GM12878 (cell line): ENCODE data around the gene LCN12. TPM values are rescaled to one million over a fixed set of nuclear protein-coding genes. Genes with fewer than 3 reads are reported as not detected.

Source experiments
- ATAC-seq: fragments of 200-7000 bp; cut with Tn5 transposase; 3 replicates; pipeline ENCODE4 v1.9.1; 2020; ENCODE audit warnings: mild to moderate bottlenecking, moderate library complexity
- BruUV-seq: library from RNA; stranded (reverse); fragments of 400-500 nt; replicated peaks from 2 replicates; lab custom pipeline; 2021; lab: Mats Ljungman, UMichigan
- CTCF ChIA-PET: fragments of 300-600 bp; sonication (Branson Sonifier 250); formaldehyde crosslinking; extraction: SDS; loops from one replicate; lab custom pipeline; 2021; ENCODE audit warnings: inconsistent platforms; lab: Yijun Ruan, JAX
- POLR2A ChIA-PET: fragments of 350-600 bp; formaldehyde crosslinking; extraction: SDS; loops from one replicate; lab custom pipeline; 2021; ENCODE audit warnings: inconsistent platforms; lab: Charles Lee
- RAD21 ChIA-PET: fragments of 300-600 bp; sonication (Branson Sonifier 250); formaldehyde crosslinking; loops from one replicate; lab custom pipeline; 2023; ENCODE audit warnings: antibody characterized with exemption; ENCODE audit not compliant: unreplicated experiment; lab: Charles Lee
- SMC1A ChIA-PET: fragments of 300-600 bp; sonication (Branson Sonifier 250); formaldehyde crosslinking; loops from one replicate; lab custom pipeline; 2023; ENCODE audit not compliant: unreplicated experiment, uncharacterized antibody; lab: Charles Lee
- DNase-seq: peaks from one replicate; pipeline ENCODE4 v3.0.0-alpha.2; 2011; ENCODE audit warnings: low read depth, low spot score
- FAIRE-seq: peaks from 3 replicates; lab custom pipeline; 2011; peaks lifted over from hg19 to GRCh38; lab: Jason Lieb, UNC
- H2AFZ ChIP-seq: 2 replicates; pipeline ENCODE4 v1.6.0; 2011; ENCODE audit warnings: low read depth, low read length, control low read depth; ENCODE audit not compliant: control insufficient read depth
- H3K27ac ChIP-seq: 2 replicates; pipeline ENCODE4 v1.5.1; 2011; ENCODE audit warnings: control low read depth; ENCODE audit not compliant: control insufficient read depth, insufficient read depth
- H3K27me3 ChIP-seq, 2 experiments: replicated peaks in 1 of 2; 2 replicates each; pipeline versions ENCODE4 v1.6.0 to v1.6.1; 2011; ENCODE audit warnings: low read length in 1 of 2; ENCODE audit not compliant: control insufficient read depth in 2 of 2, insufficient read depth in 2 of 2
- H3K36me3 ChIP-seq, 2 experiments: 2 replicates each; pipeline ENCODE4 v1.5.1; 2011; ENCODE audit warnings: low read length in 1 of 2; ENCODE audit not compliant: control insufficient read depth in 2 of 2, insufficient read depth in 2 of 2
- H3K4me1 ChIP-seq: 2 replicates; pipeline ENCODE4 v1.6.1; 2011; ENCODE audit warnings: mild to moderate bottlenecking, low read length, moderate library complexity, mixed read lengths; ENCODE audit not compliant: control insufficient read depth, insufficient read depth
- H3K4me2 ChIP-seq: 2 replicates; pipeline ENCODE4 v1.6.0; 2011; ENCODE audit warnings: control low read depth; ENCODE audit not compliant: control insufficient read depth, insufficient read depth
- H3K4me3 ChIP-seq: fragments of 200-600 bp; sonication (generic); 2 replicates; pipeline ENCODE4 v1.5.1; 2016
- H3K79me2 ChIP-seq: 2 replicates; pipeline ENCODE4 v1.6.0; 2011; ENCODE audit warnings: low read length; ENCODE audit not compliant: control insufficient read depth, insufficient read depth
- H3K9ac ChIP-seq: 2 replicates; pipeline ENCODE4 v1.8.0; 2011; ENCODE audit warnings: low read length, control low read depth, mixed read lengths; ENCODE audit not compliant: control insufficient read depth, insufficient read depth
- H3K9me3 ChIP-seq: replicated peaks from 3 replicates; pipeline ENCODE4 v1.5.1; 2011; ENCODE audit warnings: mild to moderate bottlenecking, low read length; ENCODE audit not compliant: control insufficient read depth, insufficient read depth
- H4K20me1 ChIP-seq: 2 replicates; pipeline ENCODE4 v1.6.0; 2011; ENCODE audit not compliant: control insufficient read depth, insufficient read depth
- CHD2 ChIP-seq: IDR thresholded peaks from 2 replicates; pipeline ENCODE4 v1.6.1; 2011; ENCODE audit warnings: low read depth, low read length, improper control_type of control experiment, borderline replicate concordance
- FOS ChIP-seq: IDR thresholded peaks from 3 replicates; pipeline ENCODE4 v1.6.1; 2011; ENCODE audit warnings: borderline replicate concordance; ENCODE audit not compliant: insufficient read length; ENCODE audit errors: extremely low read depth
- IRF4 ChIP-seq: IDR thresholded peaks from 2 replicates; pipeline ENCODE4 v1.6.1; 2011; ENCODE audit warnings: low read depth, low read length
- KLF5 ChIP-seq: fragments of 450-650 bp; IDR thresholded peaks from 2 replicates; pipeline ENCODE4 v1.6.1; 2014; ENCODE audit warnings: mild to moderate bottlenecking; ENCODE audit not compliant: partially characterized antibody
- POLR2AphosphoS2 ChIP-seq: IDR thresholded peaks from 2 replicates; pipeline ENCODE4 v1.6.1; 2011; ENCODE audit warnings: low read depth, mild to moderate bottlenecking, low read length, improper control_type of control experiment, moderate library complexity
- SMAD1 ChIP-seq: fragments of 450-650 bp; IDR thresholded peaks from 2 replicates; pipeline ENCODE4 v1.6.1; 2018; ENCODE audit warnings: mild to moderate bottlenecking, low read depth; ENCODE audit not compliant: partially characterized antibody
- SMAD5 ChIP-seq: IDR thresholded peaks from 2 replicates; pipeline ENCODE4 v1.6.1; 2016; ENCODE audit warnings: antibody characterized with exemption, low read depth
- STAT3 ChIP-seq: IDR thresholded peaks from 2 replicates; pipeline ENCODE4 v1.6.1; 2011; ENCODE audit warnings: low read depth, low read length, improper control_type of control experiment
- ZNF217 ChIP-seq: fragments of 450-650 bp; IDR thresholded peaks from 2 replicates; pipeline ENCODE4 v1.6.1; 2017; ENCODE audit warnings: antibody characterized with exemption, mild to moderate bottlenecking
- WGBS: methylation state at CpG from one replicate; pipeline ENCODE4 v1.1.6; 2016; ENCODE audit warnings: low lambda C conversion rate; ENCODE audit not compliant: insufficient replicate concordance, insufficient coverage; ENCODE audit errors: missing lambda C conversion rate; 5-methylcytosine and 5-hydroxymethylcytosine counted together
- in situ Hi-C: fragments of 300-500 bp; cut with MboI; formaldehyde crosslinking; loops from 9 replicates; pipeline ENCODE4 v1.14.3; 2018; ENCODE audit warnings: mixed read lengths
- intact Hi-C: fragments of 100-400 bp; cut with micrococcal nuclease; formaldehyde crosslinking; loops from one replicate; pipeline ENCODE4 v1.14.2; 2022; ENCODE audit not compliant: unreplicated experiment
- polyA plus RNA-seq, 11 experiments: library from polyadenylated mRNA; depleted of rRNA in 4 of 11; unstranded in 6 of 11; stranded (reverse) in 5 of 11; fragments of >200 nt; fragmentation: Nextera tagmentation in 4 of 11; fragmentation: Illumina TruSeq in 1 of 11; extraction: Ambion mirVana in 4 of 11; extraction: Trizol in 1 of 11; gene quantifications; 1 replicate in 1 of 11; 2 replicates in 10 of 11; pipeline versions ENCODE4 v1.2.1 to v1.2.3, GENCODE V29; 2011 to 2016; ENCODE audit warnings: inconsistent platforms in 2 of 11, missing spikeins in 2 of 11, low read depth in 1 of 11
- total RNA-seq, 4 experiments: library from RNA; depleted of rRNA in 3 of 4; stranded (reverse); fragments of >200 nt in 3 of 4; fragmentation: Illumina TruSeq in 1 of 4; extraction: Trizol in 1 of 4; gene quantifications; 2 replicates each; pipeline versions ENCODE4 v1.2.1 to v1.2.3, GENCODE V29; 2013 to 2021
- TF ChIP-seq, protein P1 (sequence below): fragments of 450-650 bp; IDR thresholded peaks from 2 replicates; pipeline ENCODE4 v1.6.1; 2016; ENCODE audit warnings: mild to moderate bottlenecking
- TF ChIP-seq, protein P2 (sequence below): fragments of 450-650 bp; IDR thresholded peaks from 2 replicates; pipeline ENCODE4 v1.6.1; 2017; ENCODE audit warnings: mild to moderate bottlenecking
- TF ChIP-seq, protein P3 (sequence below): fragments of 450-650 bp; IDR thresholded peaks from 2 replicates; pipeline ENCODE4 v1.6.1; 2017; ENCODE audit warnings: low read depth, mild to moderate bottlenecking, moderate library complexity
- TF ChIP-seq, protein P4 (sequence below), 3 experiments: IDR thresholded peaks in 2 of 3; conservative IDR thresholded peaks in 1 of 3; 2 replicates each; pipeline ENCODE4 v1.5.1; 2011; ENCODE audit warnings: low read depth in 3 of 3, low read length in 3 of 3, mild to moderate bottlenecking in 3 of 3, control low read depth in 2 of 3, moderate library complexity in 2 of 3, inconsistent platforms in 1 of 3, mixed read lengths in 1 of 3; ENCODE audit not compliant: control insufficient read depth in 2 of 3, insufficient read depth in 1 of 3; ENCODE audit errors: extremely low read depth in 1 of 3

LCN12 gene
- total and polyA plus RNA-seq, 10 of the 15 experiments (the other 5 are each of a cell fraction or from before 2014, with no cell fraction given), result 0.06 to 0.64 (median 0.40) TPM; not detected in 3

DNA sequence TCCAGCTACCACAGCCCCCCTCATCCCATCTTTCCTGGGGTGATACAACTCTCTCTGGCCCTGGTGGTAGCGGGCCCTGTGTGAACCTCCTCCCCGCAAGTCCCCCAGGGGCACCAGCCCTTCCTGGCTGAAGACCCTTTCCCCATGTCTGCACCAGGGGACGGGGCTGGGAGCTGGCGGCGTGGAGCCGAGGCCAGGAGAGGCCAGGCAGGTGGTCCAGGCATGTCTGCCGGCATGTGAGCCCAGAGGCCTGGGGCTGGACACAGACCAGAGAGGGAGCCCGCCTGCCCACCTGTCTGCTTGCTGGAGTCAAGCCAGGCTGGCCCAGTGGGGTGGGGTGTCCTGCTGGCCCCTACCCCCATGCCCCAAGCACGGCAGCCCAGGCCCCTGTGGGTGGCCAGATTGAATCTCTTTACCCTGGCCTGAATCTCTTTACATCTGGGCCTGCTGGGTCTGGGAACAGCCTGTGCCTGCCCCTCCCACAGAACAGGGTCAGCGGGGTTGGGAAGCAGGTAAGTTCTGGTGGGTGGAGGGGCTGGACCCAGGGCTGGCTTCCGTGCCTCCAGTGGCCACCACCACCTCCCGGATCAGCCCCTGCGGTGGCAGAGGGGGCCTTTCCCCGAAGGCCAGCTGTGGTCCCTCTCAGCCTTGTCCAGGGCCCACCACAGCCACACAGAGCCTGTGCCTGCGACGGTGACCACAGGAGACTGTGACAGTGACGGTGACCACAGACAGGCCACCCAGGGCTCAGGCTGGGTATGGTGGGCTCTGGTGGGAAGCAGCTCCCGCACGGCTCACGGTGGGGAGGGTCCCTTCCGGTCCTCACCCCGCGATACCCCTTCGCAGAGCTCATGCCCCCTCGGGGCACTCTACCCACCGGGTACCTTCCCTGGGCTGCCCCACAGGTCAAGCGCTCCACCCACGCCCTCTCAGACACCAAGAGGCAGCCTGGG lies 7.1 kb downstream of the LCN12 start (continued):
- TF ChIP-seq, protein P1, sequence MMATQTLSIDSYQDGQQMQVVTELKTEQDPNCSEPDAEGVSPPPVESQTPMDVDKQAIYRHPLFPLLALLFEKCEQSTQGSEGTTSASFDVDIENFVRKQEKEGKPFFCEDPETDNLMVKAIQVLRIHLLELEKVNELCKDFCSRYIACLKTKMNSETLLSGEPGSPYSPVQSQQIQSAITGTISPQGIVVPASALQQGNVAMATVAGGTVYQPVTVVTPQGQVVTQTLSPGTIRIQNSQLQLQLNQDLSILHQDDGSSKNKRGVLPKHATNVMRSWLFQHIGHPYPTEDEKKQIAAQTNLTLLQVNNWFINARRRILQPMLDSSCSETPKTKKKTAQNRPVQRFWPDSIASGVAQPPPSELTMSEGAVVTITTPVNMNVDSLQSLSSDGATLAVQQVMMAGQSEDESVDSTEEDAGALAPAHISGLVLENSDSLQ, result no peak
- TF ChIP-seq, protein P2, sequence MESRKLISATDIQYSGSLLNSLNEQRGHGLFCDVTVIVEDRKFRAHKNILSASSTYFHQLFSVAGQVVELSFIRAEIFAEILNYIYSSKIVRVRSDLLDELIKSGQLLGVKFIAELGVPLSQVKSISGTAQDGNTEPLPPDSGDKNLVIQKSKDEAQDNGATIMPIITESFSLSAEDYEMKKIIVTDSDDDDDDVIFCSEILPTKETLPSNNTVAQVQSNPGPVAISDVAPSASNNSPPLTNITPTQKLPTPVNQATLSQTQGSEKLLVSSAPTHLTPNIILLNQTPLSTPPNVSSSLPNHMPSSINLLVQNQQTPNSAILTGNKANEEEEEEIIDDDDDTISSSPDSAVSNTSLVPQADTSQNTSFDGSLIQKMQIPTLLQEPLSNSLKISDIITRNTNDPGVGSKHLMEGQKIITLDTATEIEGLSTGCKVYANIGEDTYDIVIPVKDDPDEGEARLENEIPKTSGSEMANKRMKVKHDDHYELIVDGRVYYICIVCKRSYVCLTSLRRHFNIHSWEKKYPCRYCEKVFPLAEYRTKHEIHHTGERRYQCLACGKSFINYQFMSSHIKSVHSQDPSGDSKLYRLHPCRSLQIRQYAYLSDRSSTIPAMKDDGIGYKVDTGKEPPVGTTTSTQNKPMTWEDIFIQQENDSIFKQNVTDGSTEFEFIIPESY, result no peak
- TF ChIP-seq STAT3 (no peak), POLR2AphosphoS2 (no peak)

DNA sequence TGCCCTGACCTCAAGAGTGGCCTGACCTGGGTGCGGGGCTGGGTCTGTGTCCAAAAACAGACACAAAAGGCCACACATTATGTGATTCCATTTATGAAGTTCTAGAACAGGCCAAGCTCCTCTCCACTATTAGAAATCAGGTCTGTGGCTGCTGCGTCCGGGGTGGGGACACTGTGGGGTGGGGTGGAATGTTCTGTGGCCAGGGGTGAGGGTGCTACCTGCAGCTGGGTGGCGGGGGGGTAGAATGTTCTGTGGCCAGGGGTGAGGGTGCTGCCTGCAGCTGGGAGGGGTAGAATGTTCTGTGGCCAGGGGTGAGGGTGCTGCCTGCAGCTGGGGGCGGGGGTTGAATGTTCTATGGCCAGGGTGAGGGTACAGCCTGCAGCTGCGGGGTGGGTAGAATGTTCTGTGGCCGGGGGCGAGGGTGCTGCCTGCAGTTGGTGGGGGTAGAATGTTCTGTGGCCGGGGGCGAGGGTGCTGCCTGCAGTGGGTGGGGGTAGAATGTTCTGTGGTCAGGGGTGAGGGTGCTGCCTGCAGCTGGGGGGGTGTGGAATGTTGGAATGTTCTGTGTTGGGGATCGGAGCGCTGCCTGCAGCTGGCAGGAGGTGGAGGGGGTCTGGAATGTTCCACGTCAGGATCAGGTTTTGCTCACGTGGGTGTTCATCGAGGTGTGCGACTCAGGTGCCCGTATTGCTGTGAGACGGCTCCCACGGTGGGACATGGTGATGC lies 8.3 kb downstream of the LCN12 start:
- RAD21 ChIA-PET, result interaction anchor here (0.6 to 1.3 kb wide), 2 partner anchors 12 to 14 kb away, joined by 3 to 5 read pairs; no protein-coding TSS in a partner anchor
- H3K27me3 ChIP-seq, result no peaks in the 10 kb centered on the region
- POLR2A ChIA-PET, result interaction anchor here (0.6 kb wide), 1 partner anchor 109 kb away, joined by 4 read pairs; no protein-coding TSS in a partner anchor
- H3K36me3 ChIP-seq, result no peaks in the 10 kb centered on the region
- WGBS, result 30% methylated on average over 18 of the region's 19 CpGs
- no peak overlapping the region for H3K27ac ChIP-seq
- no peaks in the 10 kb centered on the region; the same call in 1 of the 2 replicates for H4K20me1 ChIP-seq
- no peaks in the 10 kb centered on the region for H3K9me3 ChIP-seq
- FAIRE-seq, result no peak
- CTCF ChIA-PET, result interaction anchor here (1.3 kb wide), 1 partner anchor 13 kb away, joined by 5 read pairs; no protein-coding TSS in a partner anchor
- no peak overlapping the region for H3K4me3 ChIP-seq
- no peak for ATAC-seq
- intact Hi-C loops (no loop called here), in situ Hi-C loops (no loop called here)
- no peak for DNase-seq
- H3K79me2 ChIP-seq, result no peaks in the 10 kb centered on the region
- no peak overlapping the region for H3K4me2 ChIP-seq
- no TSS peak for BruUV-seq
- no peaks in the 10 kb centered on the region for H3K4me1 ChIP-seq
- H2AFZ ChIP-seq, result no peak overlapping the region
- H3K9ac ChIP-seq, result no peak overlapping the region
- SMC1A ChIA-PET, result no interaction called here
- TF ChIP-seq, protein P3, sequence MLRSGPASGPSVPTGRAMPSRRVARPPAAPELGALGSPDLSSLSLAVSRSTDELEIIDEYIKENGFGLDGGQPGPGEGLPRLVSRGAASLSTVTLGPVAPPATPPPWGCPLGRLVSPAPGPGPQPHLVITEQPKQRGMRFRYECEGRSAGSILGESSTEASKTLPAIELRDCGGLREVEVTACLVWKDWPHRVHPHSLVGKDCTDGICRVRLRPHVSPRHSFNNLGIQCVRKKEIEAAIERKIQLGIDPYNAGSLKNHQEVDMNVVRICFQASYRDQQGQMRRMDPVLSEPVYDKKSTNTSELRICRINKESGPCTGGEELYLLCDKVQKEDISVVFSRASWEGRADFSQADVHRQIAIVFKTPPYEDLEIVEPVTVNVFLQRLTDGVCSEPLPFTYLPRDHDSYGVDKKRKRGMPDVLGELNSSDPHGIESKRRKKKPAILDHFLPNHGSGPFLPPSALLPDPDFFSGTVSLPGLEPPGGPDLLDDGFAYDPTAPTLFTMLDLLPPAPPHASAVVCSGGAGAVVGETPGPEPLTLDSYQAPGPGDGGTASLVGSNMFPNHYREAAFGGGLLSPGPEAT, result no peak
- no peak for TF ChIP-seq SMAD1
- TF ChIP-seq ZNF217, result no peak
- TF ChIP-seq IRF4, result no peak
- no peak for TF ChIP-seq FOS
- no peak for TF ChIP-seq SMAD5
- TF ChIP-seq KLF5, result no peak
- TF ChIP-seq CHD2, result no peak
- TF ChIP-seq, protein P4, sequence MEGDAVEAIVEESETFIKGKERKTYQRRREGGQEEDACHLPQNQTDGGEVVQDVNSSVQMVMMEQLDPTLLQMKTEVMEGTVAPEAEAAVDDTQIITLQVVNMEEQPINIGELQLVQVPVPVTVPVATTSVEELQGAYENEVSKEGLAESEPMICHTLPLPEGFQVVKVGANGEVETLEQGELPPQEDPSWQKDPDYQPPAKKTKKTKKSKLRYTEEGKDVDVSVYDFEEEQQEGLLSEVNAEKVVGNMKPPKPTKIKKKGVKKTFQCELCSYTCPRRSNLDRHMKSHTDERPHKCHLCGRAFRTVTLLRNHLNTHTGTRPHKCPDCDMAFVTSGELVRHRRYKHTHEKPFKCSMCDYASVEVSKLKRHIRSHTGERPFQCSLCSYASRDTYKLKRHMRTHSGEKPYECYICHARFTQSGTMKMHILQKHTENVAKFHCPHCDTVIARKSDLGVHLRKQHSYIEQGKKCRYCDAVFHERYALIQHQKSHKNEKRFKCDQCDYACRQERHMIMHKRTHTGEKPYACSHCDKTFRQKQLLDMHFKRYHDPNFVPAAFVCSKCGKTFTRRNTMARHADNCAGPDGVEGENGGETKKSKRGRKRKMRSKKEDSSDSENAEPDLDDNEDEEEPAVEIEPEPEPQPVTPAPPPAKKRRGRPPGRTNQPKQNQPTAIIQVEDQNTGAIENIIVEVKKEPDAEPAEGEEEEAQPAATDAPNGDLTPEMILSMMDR (IDR thresholded peaks at IDR 0.05 in 2 of 3, conservative IDR thresholded peaks at IDR 0.05 in 1 of 3; ENCODE audit: control insufficient read depth in 2 of 3, extremely low read depth in 1 of 3, insufficient read depth in 1 of 3, low read depth in 3 of 3, low read length in 3 of 3), result no peak
